Loucy (cell line): ENCODE results near the gene PPP1R16B.

Source experiments
- EZH2phosphoT487 ChIP-seq: fragments of 200-600 bp; IDR thresholded peaks from 2 replicates; pipeline ENCODE4 v1.6.1; 2018; ENCODE audit warnings: antibody characterized with exemption, mild to moderate bottlenecking, moderate library complexity, borderline replicate concordance
- TF ChIP-seq, protein P1 (sequence below): fragments of 200-600 bp; sonication (generic); conservative IDR thresholded peaks from 2 replicates; pipeline ENCODE4 v1.5.1; 2014; ENCODE audit warnings: mild to moderate bottlenecking, antibody characterized with exemption, low read length

DNA sequence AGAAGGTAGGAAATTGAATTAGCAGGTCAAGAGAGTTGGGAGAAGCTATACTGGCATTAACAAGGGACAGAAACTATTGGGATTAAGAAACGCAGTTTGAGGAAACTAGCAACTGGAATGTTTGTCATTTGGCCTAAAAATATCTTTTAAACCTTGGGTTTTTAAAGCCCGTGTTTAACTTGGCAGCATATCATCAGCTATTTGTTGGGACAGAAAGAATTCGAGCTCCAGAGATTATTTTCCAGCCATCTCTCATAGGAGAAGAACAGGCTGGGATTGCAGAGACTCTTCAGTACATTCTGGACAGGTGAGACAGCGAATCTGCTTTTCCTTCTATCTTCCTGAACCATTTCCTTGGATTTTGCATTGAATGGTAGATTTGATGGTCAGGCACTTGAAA is 39.4 kb upstream of the PPP1R16B start:
- TF ChIP-seq, protein P1, sequence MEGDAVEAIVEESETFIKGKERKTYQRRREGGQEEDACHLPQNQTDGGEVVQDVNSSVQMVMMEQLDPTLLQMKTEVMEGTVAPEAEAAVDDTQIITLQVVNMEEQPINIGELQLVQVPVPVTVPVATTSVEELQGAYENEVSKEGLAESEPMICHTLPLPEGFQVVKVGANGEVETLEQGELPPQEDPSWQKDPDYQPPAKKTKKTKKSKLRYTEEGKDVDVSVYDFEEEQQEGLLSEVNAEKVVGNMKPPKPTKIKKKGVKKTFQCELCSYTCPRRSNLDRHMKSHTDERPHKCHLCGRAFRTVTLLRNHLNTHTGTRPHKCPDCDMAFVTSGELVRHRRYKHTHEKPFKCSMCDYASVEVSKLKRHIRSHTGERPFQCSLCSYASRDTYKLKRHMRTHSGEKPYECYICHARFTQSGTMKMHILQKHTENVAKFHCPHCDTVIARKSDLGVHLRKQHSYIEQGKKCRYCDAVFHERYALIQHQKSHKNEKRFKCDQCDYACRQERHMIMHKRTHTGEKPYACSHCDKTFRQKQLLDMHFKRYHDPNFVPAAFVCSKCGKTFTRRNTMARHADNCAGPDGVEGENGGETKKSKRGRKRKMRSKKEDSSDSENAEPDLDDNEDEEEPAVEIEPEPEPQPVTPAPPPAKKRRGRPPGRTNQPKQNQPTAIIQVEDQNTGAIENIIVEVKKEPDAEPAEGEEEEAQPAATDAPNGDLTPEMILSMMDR, result no peak
- no peak for TF ChIP-seq EZH2phosphoT487
